Measurements from ENCODE around the gene PCNP.

GRCh38 chr3:101544161-101544850, 29.7 kb upstream of the PCNP start:
- TF ChIP-seq CTCF (IDR thresholded peaks at IDR 0.05 in 4 of 5, conservative IDR thresholded peaks at IDR 0.05 in 1 of 5): peak in 1 of 5 experiments; percentile 16
- TF ChIP-seq POLR2A (IDR thresholded peaks at IDR 0.05): no peak
